ENCODE measurements around the gene PRICKLE4. TPM values are rescaled to one million over a fixed set of nuclear protein-coding genes. Genes with fewer than 3 reads are reported as not detected.

The PRICKLE4 gene
- total and polyA plus RNA-seq, 2 of the 13 experiments (the other 11 are each of a cell fraction or from before 2014, with no cell fraction given): 0.92 to 1.2 TPM

DNA sequence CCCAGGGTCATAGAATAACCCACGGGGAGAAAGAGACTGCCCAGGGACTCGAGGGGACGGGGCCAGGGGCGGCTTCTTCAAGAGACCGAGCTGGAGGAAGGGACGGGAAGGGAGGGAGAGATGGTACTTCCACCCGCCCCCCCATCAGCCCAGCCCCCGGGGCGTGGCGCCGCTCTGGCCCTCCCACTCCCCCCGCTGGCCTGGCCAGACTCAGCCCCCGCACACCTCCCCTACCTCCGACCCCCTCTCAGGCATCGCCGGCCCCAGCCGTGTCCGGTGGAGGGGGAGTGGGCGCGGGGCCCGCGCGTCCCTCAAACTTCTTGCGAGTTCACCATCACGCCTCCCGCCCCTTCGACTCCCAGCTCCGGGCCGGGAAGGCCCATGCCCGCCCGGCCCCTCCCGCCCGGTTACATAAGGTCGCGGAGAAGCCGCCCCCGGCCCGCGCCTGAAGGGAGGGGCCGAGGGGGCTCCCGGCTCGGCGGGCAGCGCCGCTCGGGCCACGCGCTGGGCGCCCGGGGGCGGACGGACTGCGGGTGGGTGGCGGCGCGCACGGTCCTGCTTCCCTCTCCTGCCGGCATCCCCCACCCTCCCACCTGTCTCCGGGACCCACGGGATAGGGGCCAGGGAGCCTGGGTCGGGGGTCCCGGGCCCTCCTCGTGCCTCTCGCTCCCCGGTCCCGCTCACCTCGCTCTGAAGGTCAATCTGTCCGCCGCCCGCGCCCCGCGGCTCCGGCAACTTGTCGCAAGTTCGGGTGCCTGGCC lies 45.7 kb upstream of the PRICKLE4 start (continued):
- TF ChIP-seq ZNF292 (CRISPR knock-in tag; IDR thresholded peaks at IDR 0.05; ENCODE audit: borderline replicate concordance, low read depth) (0 out of 2 replicates have a peak, but pooled peaks have one; percentile 4), CENPT (CRISPR knock-in tag; IDR thresholded peaks at IDR 0.05; ENCODE audit: low read depth) (no peak), ZBTB21 (CRISPR knock-in tag; IDR thresholded peaks at IDR 0.05) (no peak), DMAP1 (CRISPR knock-in tag; IDR thresholded peaks at IDR 0.05) (peak; percentile 61; the same call in 1 of the 2 replicates), MED1 (CRISPR knock-in tag; IDR thresholded peaks at IDR 0.05) (no peak), ZNF326 (CRISPR knock-in tag; IDR thresholded peaks at IDR 0.05; ENCODE audit: borderline replicate concordance) (no peak), ZNF772 (CRISPR knock-in tag; IDR thresholded peaks at IDR 0.05) (0 out of 2 replicates have a peak, but pooled peaks have one; percentile 51), SAFB2 (CRISPR knock-in tag; IDR thresholded peaks at IDR 0.05; ENCODE audit: borderline replicate concordance, low read depth) (no peak), HBP1 (CRISPR knock-in tag; IDR thresholded peaks at IDR 0.05; ENCODE audit: low read depth) (no peak), EP300 (IDR thresholded peaks at IDR 0.05; ENCODE audit: low read depth in 2 of 2, low read length in 2 of 2) (no peak), EP300 (CRISPR knock-in tag; IDR thresholded peaks at IDR 0.05; ENCODE audit: borderline replicate concordance) (no peak), TP53 (CRISPR knock-in tag; conservative IDR thresholded peaks at IDR 0.05) (no peak), ZNF547 (CRISPR knock-in tag; IDR thresholded peaks at IDR 0.05) (no peak), ZNF792 (CRISPR knock-in tag; IDR thresholded peaks at IDR 0.05) (no peak), ZNF782 (CRISPR knock-in tag; IDR thresholded peaks at IDR 0.05; ENCODE audit: borderline replicate concordance) (0 out of 2 replicates have a peak, but pooled peaks have one; percentile 0), TGIF2 (CRISPR knock-in tag; IDR thresholded peaks at IDR 0.05) (no peak), GATAD1 (CRISPR knock-in tag; IDR thresholded peaks at IDR 0.05) (0 out of 2 replicates have a peak, but pooled peaks have one; percentile 17)
- TF ChIP-seq, protein P1, sequence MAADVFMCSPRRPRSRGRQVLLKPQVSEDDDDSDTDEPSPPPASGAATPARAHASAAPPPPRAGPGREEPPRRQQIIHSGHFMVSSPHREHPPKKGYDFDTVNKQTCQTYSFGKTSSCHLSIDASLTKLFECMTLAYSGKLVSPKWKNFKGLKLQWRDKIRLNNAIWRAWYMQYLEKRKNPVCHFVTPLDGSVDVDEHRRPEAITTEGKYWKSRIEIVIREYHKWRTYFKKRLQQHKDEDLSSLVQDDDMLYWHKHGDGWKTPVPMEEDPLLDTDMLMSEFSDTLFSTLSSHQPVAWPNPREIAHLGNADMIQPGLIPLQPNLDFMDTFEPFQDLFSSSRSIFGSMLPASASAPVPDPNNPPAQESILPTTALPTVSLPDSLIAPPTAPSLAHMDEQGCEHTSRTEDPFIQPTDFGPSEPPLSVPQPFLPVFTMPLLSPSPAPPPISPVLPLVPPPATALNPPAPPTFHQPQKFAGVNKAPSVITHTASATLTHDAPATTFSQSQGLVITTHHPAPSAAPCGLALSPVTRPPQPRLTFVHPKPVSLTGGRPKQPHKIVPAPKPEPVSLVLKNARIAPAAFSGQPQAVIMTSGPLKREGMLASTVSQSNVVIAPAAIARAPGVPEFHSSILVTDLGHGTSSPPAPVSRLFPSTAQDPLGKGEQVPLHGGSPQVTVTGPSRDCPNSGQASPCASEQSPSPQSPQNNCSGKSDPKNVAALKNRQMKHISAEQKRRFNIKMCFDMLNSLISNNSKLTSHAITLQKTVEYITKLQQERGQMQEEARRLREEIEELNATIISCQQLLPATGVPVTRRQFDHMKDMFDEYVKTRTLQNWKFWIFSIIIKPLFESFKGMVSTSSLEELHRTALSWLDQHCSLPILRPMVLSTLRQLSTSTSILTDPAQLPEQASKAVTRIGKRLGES (CRISPR knock-in tag; IDR thresholded peaks at IDR 0.05; ENCODE audit: borderline replicate concordance): no peak
- TF ChIP-seq, protein P2, sequence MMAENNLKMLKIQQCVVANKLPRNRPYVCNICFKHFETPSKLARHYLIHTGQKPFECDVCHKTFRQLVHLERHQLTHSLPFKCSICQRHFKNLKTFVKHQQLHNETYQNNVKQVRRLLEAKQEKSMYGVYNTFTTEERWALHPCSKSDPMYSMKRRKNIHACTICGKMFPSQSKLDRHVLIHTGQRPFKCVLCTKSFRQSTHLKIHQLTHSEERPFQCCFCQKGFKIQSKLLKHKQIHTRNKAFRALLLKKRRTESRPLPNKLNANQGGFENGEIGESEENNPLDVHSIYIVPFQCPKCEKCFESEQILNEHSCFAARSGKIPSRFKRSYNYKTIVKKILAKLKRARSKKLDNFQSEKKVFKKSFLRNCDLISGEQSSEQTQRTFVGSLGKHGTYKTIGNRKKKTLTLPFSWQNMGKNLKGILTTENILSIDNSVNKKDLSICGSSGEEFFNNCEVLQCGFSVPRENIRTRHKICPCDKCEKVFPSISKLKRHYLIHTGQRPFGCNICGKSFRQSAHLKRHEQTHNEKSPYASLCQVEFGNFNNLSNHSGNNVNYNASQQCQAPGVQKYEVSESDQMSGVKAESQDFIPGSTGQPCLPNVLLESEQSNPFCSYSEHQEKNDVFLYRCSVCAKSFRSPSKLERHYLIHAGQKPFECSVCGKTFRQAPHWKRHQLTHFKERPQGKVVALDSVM (CRISPR knock-in tag; IDR thresholded peaks at IDR 0.05): 0 out of 2 replicates have a peak, but pooled peaks have one; percentile 48
- TF ChIP-seq, protein P3, sequence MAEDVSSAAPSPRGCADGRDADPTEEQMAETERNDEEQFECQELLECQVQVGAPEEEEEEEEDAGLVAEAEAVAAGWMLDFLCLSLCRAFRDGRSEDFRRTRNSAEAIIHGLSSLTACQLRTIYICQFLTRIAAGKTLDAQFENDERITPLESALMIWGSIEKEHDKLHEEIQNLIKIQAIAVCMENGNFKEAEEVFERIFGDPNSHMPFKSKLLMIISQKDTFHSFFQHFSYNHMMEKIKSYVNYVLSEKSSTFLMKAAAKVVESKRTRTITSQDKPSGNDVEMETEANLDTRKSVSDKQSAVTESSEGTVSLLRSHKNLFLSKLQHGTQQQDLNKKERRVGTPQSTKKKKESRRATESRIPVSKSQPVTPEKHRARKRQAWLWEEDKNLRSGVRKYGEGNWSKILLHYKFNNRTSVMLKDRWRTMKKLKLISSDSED (CRISPR knock-in tag; IDR thresholded peaks at IDR 0.05): no peak
- TF ChIP-seq, protein P4, sequence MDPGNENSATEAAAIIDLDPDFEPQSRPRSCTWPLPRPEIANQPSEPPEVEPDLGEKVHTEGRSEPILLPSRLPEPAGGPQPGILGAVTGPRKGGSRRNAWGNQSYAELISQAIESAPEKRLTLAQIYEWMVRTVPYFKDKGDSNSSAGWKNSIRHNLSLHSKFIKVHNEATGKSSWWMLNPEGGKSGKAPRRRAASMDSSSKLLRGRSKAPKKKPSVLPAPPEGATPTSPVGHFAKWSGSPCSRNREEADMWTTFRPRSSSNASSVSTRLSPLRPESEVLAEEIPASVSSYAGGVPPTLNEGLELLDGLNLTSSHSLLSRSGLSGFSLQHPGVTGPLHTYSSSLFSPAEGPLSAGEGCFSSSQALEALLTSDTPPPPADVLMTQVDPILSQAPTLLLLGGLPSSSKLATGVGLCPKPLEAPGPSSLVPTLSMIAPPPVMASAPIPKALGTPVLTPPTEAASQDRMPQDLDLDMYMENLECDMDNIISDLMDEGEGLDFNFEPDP (CRISPR knock-in tag; conservative IDR thresholded peaks at IDR 0.05): no peak

Data from HepG2 (cell line).